Mesothelial cell of epicardium (in vitro differentiated cells): ENCODE data around the gene CERS4. TPM values are rescaled to one million over a fixed set of nuclear protein-coding genes. Genes with fewer than 3 reads are reported as not detected.
A peak's percentile ranks its signal among the peaks of the same experiment; 100 is the strongest.

Experiments
- DNase-seq, 2 experiments: peaks; one replicate each; pipeline ENCODE4 v3.0.0; 2021; ENCODE audit warnings: low spot score in 2 of 2; ENCODE audit not compliant: unreplicated experiment in 2 of 2
- H3K27ac Mint-ChIP-seq: 2 replicates; pipeline ENCODE4 v1.8.0; 2021; ENCODE audit warnings: mixed read lengths
- H3K27me3 Mint-ChIP-seq: 2 replicates; pipeline ENCODE4 v1.8.0; 2021; ENCODE audit warnings: low read depth, mixed read lengths
- H3K36me3 Mint-ChIP-seq: 2 replicates; pipeline ENCODE4 v1.8.0; 2021; ENCODE audit warnings: mixed read lengths
- H3K4me1 Mint-ChIP-seq: 2 replicates; pipeline ENCODE4 v1.8.0; 2021; ENCODE audit warnings: mixed read lengths
- H3K4me3 Mint-ChIP-seq: 2 replicates; pipeline ENCODE4 v1.8.0; 2021; ENCODE audit warnings: mild to moderate bottlenecking, moderate library complexity, mixed read lengths
- H3K9me3 Mint-ChIP-seq: 2 replicates; pipeline ENCODE4 v1.8.0; 2021; ENCODE audit warnings: mixed read lengths
- CTCF ChIP-seq: fragments of 200-600 bp; sonication (generic); IDR thresholded peaks from one replicate; pipeline ENCODE4 v1.5.0; 2021; ENCODE audit warnings: antibody characterized with exemption; ENCODE audit not compliant: unreplicated experiment
- total RNA-seq: library from RNA; stranded (reverse); gene quantifications from 3 replicates; pipeline ENCODE4 v1.2.1, GENCODE V29; 2021

The CERS4 gene
- total RNA-seq, 1 donor from 2014 or later = 67.0 TPM

- no peak overlapping the region for H3K4me3 Mint-ChIP-seq
- DNase-seq = no peak
- H3K9me3 Mint-ChIP-seq = no peaks in the 10 kb centered on the region
- H3K27ac Mint-ChIP-seq = no peak overlapping the region
- H3K27me3 Mint-ChIP-seq = no peaks in the 10 kb centered on the region
- H3K4me1 Mint-ChIP-seq = peaks cover 4% of the 10 kb centered on the region
- no peak for TF ChIP-seq CTCF
- peaks cover 3% of the 10 kb centered on the region for H3K36me3 Mint-ChIP-seq
Observed at GRCh38 chr19:8302357-8302691, 93.2 kb downstream of the CERS4 start.

DNA sequence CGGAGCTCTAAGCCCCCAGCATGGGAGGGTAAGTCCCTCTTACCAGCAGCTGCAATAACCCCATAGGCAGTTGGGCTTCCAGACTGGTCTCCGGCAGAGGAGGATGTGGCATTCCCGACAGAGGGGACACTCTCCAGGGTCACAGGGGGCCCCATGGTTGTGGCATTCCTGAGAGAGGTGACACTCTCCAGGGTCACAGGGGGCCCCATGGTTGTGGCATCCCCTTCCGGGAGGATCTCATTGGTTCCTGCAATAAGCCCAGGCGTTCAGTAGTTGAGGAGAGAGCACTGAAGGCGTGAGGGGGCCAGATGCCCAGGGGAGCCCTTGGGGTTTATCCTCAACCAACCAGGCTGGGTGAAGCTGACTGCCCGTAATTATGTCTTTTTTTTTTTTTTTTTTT is 93.6 kb downstream of the CERS4 start:
- Mint-ChIP-seq H3K4me3 (no peak overlapping the region), H3K36me3 (peaks cover 3% of the 10 kb centered on the region), H3K9me3 (no peaks in the 10 kb centered on the region), H3K27ac (no peak overlapping the region), H3K4me1 (peaks cover 8% of the 10 kb centered on the region), H3K27me3 (no peaks in the 10 kb centered on the region)
- peak in 1 of 2 experiments; percentile 28 for DNase-seq
- TF ChIP-seq CTCF = no peak

- H3K27me3 Mint-ChIP-seq = no peaks in the 10 kb centered on the region
- H3K4me1 Mint-ChIP-seq = peaks cover 17% of the 10 kb centered on the region
- H3K9me3 Mint-ChIP-seq = no peaks in the 10 kb centered on the region
- H3K27ac Mint-ChIP-seq = peak overlapping the region; percentile 21
- H3K4me3 Mint-ChIP-seq = no peak overlapping the region
- H3K36me3 Mint-ChIP-seq = peaks cover 4% of the 10 kb centered on the region
- TF ChIP-seq CTCF = no peak
- peak in 1 of 2 experiments; percentile 48 for DNase-seq
Observed at GRCh38 chr19:8304841-8305621, 95.9 kb downstream of the CERS4 start.

GRCh38 chr19:8305798-8306197 is 96.6 kb downstream of the CERS4 start:
- no peak overlapping the region for H3K4me3 Mint-ChIP-seq
- peak in 1 of 2 experiments; percentile 25 for DNase-seq
- H3K4me1 Mint-ChIP-seq = peaks cover 17% of the 10 kb centered on the region
- no peak overlapping the region for H3K27ac Mint-ChIP-seq
- H3K27me3 Mint-ChIP-seq = no peaks in the 10 kb centered on the region
- H3K9me3 Mint-ChIP-seq = no peaks in the 10 kb centered on the region
- peaks cover 4% of the 10 kb centered on the region for H3K36me3 Mint-ChIP-seq
- no peak for TF ChIP-seq CTCF

DNA sequence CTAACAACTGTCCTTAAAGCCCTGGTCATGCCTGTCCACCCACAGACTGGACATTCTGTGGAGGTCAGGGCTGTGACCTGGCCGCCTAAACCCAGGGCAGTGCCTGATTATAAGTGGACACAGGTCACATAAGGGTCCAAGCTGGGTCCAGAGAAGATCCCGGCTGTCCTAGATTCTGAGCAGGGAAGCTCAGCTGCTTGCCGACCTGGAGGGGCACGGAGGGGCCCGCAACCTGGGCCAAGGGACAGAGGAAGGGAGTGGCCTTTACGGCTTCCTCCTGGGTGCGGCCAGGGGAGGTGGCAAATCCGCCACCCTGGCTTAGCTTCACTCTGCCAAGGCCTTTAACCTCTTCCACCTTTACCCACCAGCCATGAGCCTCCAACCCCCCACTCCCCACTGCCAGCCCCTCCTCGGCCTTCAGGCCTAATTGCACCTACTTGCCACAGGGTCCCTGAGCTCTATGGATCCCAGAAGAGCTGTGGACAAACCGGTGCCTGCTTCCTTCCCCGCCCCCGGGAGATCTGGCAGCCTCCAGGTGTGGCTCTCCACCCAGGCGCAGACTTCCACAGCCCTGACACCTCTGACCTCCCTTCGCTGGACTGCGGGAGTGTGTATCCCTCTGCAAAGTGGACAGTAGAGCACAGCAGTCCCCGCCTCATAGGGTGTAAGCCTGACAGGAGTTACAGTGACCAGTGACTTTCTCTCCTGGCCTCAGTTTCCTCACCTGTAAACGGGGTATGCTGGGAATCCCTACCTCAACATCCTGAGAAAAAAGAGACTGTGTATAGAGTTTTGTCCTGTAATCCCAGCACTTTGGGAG is 97.3 kb downstream of the CERS4 start:
- H3K36me3 Mint-ChIP-seq = peaks cover 10% of the 10 kb centered on the region
- H3K9me3 Mint-ChIP-seq = no peaks in the 10 kb centered on the region
- peak overlapping the region; percentile 85 for H3K4me3 Mint-ChIP-seq
- DNase-seq = peak in 1 of 2 experiments; percentile 26
- no peaks in the 10 kb centered on the region for H3K27me3 Mint-ChIP-seq
- H3K27ac Mint-ChIP-seq = no peak overlapping the region
- TF ChIP-seq CTCF = no peak
- H3K4me1 Mint-ChIP-seq = peaks cover 17% of the 10 kb centered on the region
